Panc1 (cell line): ENCODE measurements around the gene CCL2.

ENCODE experiments used
- CTCF ChIP-seq: fragments of 450-650 bp; IDR thresholded peaks from 2 replicates; pipeline ENCODE4 v1.5.1; 2017; ENCODE audit warnings: mild to moderate bottlenecking
- POLR2AphosphoS5 ChIP-seq: IDR thresholded peaks from 2 replicates; pipeline ENCODE4 v1.6.1; 2012; ENCODE audit warnings: mild to moderate bottlenecking, low read depth, low read length, moderate library complexity
- REST ChIP-seq, 2 experiments: IDR thresholded peaks; 2 replicates each; pipeline ENCODE4 v1.6.1; 2011 to 2012; ENCODE audit warnings: low read depth in 2 of 2, control low read depth in 1 of 2, low read length in 1 of 2, mild to moderate bottlenecking in 1 of 2, moderate library complexity in 1 of 2; ENCODE audit not compliant: insufficient read depth in 1 of 2
- TCF7L2 ChIP-seq: IDR thresholded peaks from 2 replicates; pipeline ENCODE4 v1.6.1; 2011; ENCODE audit warnings: mild to moderate bottlenecking, low read depth, low read length, inconsistent platforms

- TF ChIP-seq CTCF (no peak), POLR2AphosphoS5 (no peak), REST (IDR thresholded peaks at IDR 0.05; ENCODE audit: insufficient read depth in 1 of 2, low read depth in 2 of 2, low read length in 1 of 2) (no peak), TCF7L2 (no peak)
These were observed 45.7 kb downstream of the CCL2 start for GRCh38 chr17:34300652-34301370.
